ENCODE data around the gene SYNE4. TPM values are rescaled to one million over a fixed set of nuclear protein-coding genes. Genes with fewer than 3 reads are reported as not detected.

Gene SYNE4
- total RNA-seq, 2 experiments from 2014 or later, result 2.7 to 4.5 TPM

GRCh38 chr19:36023432-36023831, 14.8 kb upstream of the SYNE4 start:
- no peak for DNase-seq (ENCODE audit: low spot score)
- Histone ChIP-seq H3K9me2 (ENCODE audit: insufficient read depth, low read length) (no peaks in the 10 kb centered on the region), H4K20me1 (ENCODE audit: insufficient read depth, low read length) (no peaks in the 10 kb centered on the region), H3K9me3 (ENCODE audit: low read length) (no peaks in the 10 kb centered on the region), H2AFZ (ENCODE audit: low read length) (no peak overlapping the region), H3K4me3 (ENCODE audit: low read depth, low read length, poor library complexity, severe bottlenecking) (no peak overlapping the region), H3K79me2 (ENCODE audit: insufficient read depth, low read depth, low read length) (no peaks in the 10 kb centered on the region), H3K27ac (ENCODE audit: low read depth, low read length, poor library complexity, severe bottlenecking) (no peak overlapping the region), H3K4me1 (ENCODE audit: insufficient read depth, low read length, poor library complexity, severe bottlenecking) (no peaks in the 10 kb centered on the region), H3K4me2 (ENCODE audit: low read length) (no peak overlapping the region), H3K36me3 (ENCODE audit: insufficient read depth, low read length) (peaks cover 11% of the 10 kb centered on the region; the same call in 1 of the 2 replicates)
- no TSS peak for BruUV-seq (replicated peaks)
- ChIA-PET CTCF (ENCODE audit: unreplicated experiment) (no interaction called here), POLR2A (no interaction called here)
- intact Hi-C loops (cut with micrococcal nuclease; ENCODE audit: unreplicated experiment), result no loop called here
- no peak for TF ChIP-seq EZH2phosphoT487 (IDR thresholded peaks at IDR 0.05; ENCODE audit: borderline replicate concordance, low read depth, low read length)
- TF ChIP-seq CTCF (conservative IDR thresholded peaks at IDR 0.05; ENCODE audit: low read length), result no peak

DNA sequence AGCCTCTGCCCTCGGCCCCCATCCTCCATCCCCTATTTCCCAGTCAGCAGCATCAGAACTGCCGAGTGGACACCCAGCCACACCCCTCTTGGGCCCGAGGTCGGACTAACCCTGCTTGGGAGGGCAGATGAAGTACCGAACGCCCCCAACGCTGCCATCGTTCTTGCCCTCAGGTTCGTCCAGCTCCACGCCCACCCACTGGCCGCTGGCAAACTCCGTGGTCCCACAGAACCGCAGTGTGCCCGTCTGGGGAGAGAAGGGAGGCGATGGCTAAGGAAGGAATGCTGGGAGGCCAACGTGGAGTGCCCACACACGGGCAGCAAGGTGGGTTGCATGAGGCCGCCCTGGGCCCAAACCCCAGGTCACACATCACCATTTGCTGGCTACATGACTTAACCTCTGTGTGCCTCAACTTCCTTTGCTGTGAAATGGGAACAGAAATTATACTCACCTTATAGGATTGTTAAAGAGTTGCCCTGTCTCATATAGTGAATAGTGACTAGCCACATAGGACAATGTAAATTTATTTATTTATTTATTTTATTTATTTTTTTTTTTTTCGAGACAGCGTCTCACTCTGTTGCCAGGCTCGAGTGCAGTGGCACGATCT, 10.6 kb upstream of the SYNE4 start:
- Histone ChIP-seq H4K20me1 (ENCODE audit: insufficient read depth, low read length) (no peaks in the 10 kb centered on the region), H3K4me2 (ENCODE audit: low read length) (no peak overlapping the region), H3K36me3 (ENCODE audit: insufficient read depth, low read length) (peaks cover 11% of the 10 kb centered on the region; the same call in 1 of the 2 replicates), H3K4me1 (ENCODE audit: insufficient read depth, low read length, poor library complexity, severe bottlenecking) (peaks cover 6% of the 10 kb centered on the region), H2AFZ (ENCODE audit: low read length) (no peak overlapping the region), H3K79me2 (ENCODE audit: insufficient read depth, low read depth, low read length) (peaks cover 7% of the 10 kb centered on the region; the same call in 1 of the 2 replicates), H3K9me3 (ENCODE audit: low read length) (no peaks in the 10 kb centered on the region), H3K9me2 (ENCODE audit: insufficient read depth, low read length) (no peaks in the 10 kb centered on the region), H3K4me3 (ENCODE audit: low read depth, low read length, poor library complexity, severe bottlenecking) (no peak overlapping the region), H3K27ac (ENCODE audit: low read depth, low read length, poor library complexity, severe bottlenecking) (no peak overlapping the region)
- ChIA-PET POLR2A (no interaction called here), CTCF (ENCODE audit: unreplicated experiment) (no interaction called here)
- TF ChIP-seq EZH2phosphoT487 (IDR thresholded peaks at IDR 0.05; ENCODE audit: borderline replicate concordance, low read depth, low read length), result no peak
- no peak for TF ChIP-seq CTCF (conservative IDR thresholded peaks at IDR 0.05; ENCODE audit: low read length)
- intact Hi-C loops (cut with micrococcal nuclease; ENCODE audit: unreplicated experiment), result no loop called here
- no peak for DNase-seq (ENCODE audit: low spot score)
- no TSS peak for BruUV-seq (replicated peaks)
